Measurements from ENCODE around the gene SPOCD1. TPM values are rescaled to one million over a fixed set of nuclear protein-coding genes. Genes with fewer than 3 reads are reported as not detected.

Gene SPOCD1
- under 1 TPM; 0.14 to 0.84 (median 0.44) TPM for polyA plus RNA-seq (ENCODE audit: insufficient read length in 3 of 3)
- long read RNA-seq, donor 1: 0 reads
- long read RNA-seq, donor 2: 0 reads
- long read RNA-seq, donor 3: 0 reads
- long read RNA-seq, donor 4: 0 reads
- long read RNA-seq, donor 5: 0 reads
- long read RNA-seq, donor 6: 0 reads
- long read RNA-seq, donor 7: 0 reads
- long read RNA-seq, donor 8: 0 reads
- long read RNA-seq, donor 9: 0 reads
- long read RNA-seq, donor 10: 0 reads
- long read RNA-seq, donor 11: 0 reads
- long read RNA-seq, donor 12: 0 reads
- long read RNA-seq, donor 13: 0 reads
- long read RNA-seq, donor 14: 0 reads
- long read RNA-seq, donor 15: 0 reads
- long read RNA-seq, donor 16: 0 reads

- peak; percentile 66 for DNase-seq
Measured at GRCh38 chr1:31815752-31816500, at the start of gene SPOCD1. TSS of gene SPOCD1 (minus strand) at chr1:31816022. CDS start at chr1:31815333, 689 bp downstream.

- DNase-seq: no peak
Measured at GRCh38 chr1:31862071-31862470, 46.2 kb upstream of the SPOCD1 start.

DNA sequence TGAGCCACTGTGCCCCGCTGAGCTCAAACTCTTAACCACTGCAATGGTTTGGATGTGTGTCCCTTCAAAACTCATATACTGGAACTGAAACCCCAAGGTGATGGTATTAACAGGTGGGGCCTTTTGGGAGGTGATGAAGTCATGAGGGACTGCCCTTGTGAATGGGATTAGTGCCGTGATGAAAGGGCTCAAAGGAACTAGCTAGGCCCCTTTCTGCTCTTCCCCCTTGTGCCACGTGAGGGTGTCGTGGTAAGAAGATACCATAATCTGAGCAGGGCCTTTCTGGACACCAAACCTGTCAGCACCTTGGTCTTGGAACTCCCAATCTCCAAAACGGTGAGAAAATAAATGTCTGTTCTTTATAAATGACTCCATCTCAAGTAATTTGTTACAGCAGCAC lies 45.5 kb upstream of the SPOCD1 start:
- no peak for DNase-seq

GRCh38 chr1:31860581-31860980 lies 44.8 kb upstream of the SPOCD1 start:
- no peak for DNase-seq

DNA sequence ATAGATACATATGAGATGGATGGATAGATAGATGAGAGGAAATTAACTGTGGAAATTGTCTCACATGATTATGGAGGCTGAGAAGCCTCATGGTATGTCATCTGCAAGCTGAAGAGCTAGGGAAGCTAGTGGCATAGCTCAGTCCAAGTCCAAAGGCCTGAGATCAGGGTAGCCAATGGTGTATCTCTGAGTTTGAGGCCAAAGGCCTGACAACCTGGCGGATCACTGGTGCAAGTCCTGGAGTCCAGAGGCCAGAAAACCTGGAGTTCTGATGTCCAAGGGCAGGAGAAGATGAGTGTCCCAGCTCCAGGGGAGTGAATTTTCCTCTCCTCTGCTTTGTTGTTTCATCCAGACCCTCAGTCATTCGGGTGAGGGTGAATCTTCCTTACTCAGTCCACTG lies 43.9 kb upstream of the SPOCD1 start:
- no peak for DNase-seq

GRCh38 chr1:31859044-31859443 lies 43.2 kb upstream of the SPOCD1 start:
- DNase-seq: no peak

DNA sequence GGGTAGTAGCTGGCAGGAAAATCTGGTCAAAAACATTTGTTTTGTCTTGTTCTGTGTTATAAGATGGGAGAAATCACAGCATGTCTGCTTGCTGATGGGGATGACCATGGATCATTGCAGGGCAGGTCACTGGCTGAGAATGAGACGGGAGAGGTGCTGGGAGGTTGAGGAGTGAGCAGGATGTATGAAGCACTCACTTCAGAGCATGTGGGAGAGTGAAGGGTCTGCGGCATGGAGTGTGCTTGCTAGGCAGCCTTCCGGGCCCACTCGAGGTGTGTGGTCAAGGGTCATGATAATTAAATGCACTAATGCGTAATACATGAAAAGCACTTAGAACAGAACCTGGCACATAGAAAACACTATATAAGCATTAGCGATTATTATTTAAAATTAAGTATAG lies 42.0 kb upstream of the SPOCD1 start:
- DNase-seq: no peak

- DNase-seq: no peak
Measured at GRCh38 chr1:31856140-31856539, 40.3 kb upstream of the SPOCD1 start.

GRCh38 chr1:31855038-31855845 lies 39.4 kb upstream of the SPOCD1 start:
- DNase-seq: peak; percentile 20

DNA sequence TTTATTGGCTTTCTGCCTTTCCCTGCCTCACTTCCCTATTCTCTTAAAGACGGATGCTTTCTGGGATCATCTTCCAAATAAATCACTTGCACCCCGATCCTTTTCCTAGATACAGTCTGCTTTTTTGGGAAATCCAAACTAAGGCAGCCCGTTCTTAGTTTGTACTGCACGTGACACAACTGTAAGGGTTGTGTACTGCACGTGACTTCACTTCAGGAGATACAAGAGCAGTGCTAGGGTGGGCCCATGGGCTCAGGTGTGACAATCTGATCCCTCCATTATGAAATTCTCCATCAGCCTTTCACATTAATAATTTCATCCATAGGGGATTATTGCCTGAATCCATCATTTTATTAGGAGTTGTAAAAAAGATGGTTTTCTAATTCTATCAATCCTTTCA lies 33.8 kb upstream of the SPOCD1 start:
- no peak for DNase-seq

DNA sequence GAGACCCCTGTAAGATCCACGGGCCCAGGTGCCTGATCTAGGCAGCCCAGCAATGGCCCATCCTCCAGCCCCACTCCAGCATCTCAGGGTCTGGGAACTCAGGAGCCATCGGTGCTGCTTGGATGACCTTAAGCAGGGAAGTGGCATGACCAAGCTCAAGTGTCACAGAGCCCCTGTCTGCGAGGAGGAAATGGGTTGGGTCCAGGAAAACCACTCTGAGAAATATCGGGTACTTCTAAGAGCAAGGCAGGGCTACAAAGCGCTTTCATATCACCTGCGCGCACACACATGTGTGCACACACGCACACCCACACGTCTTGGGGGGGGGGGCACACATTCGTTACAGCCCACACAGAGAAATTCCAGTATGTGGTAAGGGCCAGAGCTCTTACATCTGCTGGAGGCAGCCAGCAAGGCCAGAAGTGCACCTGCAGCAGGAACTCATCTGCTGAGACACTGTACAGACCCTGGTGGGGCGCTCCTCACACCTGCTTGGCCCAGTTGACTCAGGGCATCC lies 32.6 kb upstream of the SPOCD1 start:
- DNase-seq: no peak

DNA sequence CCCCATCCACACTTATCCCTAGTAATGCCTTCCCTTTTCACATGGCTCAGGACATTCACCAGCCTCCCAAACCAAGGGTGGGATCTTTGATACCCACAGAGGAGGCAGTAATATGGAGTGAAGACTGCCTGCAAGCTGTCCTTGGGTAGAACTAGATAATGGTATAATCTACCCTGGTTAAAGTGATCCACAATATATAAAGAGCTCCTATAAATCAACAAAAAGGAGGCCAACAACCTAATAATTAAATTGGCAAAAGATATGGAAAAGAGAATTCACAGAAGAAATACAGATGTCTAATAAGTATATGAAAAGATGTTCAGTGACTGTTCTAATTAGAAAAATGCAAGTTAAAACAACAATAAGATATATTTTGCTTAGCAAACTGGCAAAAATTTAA lies 30.7 kb upstream of the SPOCD1 start:
- no peak for DNase-seq

DNA sequence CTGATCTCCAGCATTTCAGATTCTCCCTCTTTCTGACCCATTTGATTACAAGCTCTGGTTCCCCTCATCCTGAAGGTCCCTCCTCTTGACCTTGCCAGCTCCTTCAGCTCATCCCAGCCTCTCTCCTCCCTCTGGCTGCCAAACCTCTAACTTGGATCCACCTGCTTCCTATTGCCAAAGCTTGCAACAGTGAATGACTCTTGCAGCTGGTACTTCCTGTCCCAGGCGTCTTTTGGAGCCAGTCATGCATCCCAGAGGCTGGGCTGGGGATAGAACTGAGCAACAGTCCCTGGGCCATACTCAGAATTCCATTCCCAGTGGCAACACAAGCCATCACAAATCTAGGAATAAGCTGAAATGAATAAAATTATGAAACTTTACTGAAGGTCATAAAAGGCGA lies 27.7 kb upstream of the SPOCD1 start:
- DNase-seq: no peak

- DNase-seq: no peak
Measured at GRCh38 chr1:31839662-31840343, 24.0 kb upstream of the SPOCD1 start.

GRCh38 chr1:31837451-31838158 lies 21.8 kb upstream of the SPOCD1 start:
- DNase-seq: no peak

DNA sequence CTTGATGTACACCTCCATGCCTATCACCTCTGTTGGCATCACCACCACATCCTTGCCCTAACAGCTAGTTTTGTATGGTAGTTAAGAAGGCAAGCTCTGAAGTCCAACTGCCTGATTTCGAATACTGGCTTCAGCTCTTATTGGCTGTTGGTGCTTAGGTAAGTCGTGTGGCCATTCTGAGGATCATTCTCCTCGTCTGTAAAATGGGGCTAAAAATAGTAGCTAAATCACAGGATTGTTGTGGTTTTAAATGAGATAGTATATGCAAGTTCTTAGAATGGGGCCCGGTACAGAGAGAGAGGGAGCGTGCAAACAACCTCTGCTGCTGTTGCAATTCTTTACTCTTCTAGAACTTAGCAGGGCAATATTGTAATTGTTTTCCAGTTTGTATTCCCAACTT lies 20.8 kb upstream of the SPOCD1 start:
- DNase-seq: no peak

DNA sequence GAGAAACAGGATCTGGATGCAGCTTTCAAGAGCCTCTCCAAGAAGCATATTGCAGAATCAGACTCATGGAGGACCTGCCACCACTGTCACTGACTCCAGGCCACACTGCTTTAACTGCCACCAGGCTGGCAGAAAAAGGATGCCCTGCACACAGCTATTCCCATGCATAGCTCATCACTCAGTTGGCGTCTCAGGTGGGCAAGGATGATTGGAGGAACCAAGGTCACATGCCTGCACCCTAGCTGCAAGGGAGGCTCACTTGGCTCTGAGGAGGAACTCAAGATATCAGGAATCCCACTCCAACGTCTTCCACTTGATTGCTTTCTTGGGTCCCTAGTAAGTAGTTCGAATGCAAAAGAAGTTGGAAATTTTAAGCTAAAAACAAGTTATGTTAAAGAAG lies 19.6 kb upstream of the SPOCD1 start:
- DNase-seq: no peak

DNA sequence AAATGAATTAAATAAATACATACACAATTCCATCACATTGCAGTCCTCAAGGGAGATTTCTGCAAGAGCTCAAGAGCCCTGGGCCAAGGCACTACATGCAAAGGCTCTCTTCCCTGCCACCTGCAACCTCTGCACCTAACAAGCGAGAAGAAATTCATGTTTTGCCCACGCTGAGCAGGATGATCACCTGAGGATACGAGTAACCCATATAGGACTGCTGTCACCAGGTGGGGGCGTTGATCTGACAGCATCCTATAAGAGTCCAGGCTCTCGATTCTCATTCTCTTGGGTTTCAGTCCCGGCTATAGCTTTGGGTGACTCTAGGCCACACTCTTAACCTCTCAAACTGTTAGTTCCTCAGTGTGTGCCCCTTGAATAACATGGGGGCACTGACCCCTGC lies 18.7 kb upstream of the SPOCD1 start:
- DNase-seq: no peak

DNA sequence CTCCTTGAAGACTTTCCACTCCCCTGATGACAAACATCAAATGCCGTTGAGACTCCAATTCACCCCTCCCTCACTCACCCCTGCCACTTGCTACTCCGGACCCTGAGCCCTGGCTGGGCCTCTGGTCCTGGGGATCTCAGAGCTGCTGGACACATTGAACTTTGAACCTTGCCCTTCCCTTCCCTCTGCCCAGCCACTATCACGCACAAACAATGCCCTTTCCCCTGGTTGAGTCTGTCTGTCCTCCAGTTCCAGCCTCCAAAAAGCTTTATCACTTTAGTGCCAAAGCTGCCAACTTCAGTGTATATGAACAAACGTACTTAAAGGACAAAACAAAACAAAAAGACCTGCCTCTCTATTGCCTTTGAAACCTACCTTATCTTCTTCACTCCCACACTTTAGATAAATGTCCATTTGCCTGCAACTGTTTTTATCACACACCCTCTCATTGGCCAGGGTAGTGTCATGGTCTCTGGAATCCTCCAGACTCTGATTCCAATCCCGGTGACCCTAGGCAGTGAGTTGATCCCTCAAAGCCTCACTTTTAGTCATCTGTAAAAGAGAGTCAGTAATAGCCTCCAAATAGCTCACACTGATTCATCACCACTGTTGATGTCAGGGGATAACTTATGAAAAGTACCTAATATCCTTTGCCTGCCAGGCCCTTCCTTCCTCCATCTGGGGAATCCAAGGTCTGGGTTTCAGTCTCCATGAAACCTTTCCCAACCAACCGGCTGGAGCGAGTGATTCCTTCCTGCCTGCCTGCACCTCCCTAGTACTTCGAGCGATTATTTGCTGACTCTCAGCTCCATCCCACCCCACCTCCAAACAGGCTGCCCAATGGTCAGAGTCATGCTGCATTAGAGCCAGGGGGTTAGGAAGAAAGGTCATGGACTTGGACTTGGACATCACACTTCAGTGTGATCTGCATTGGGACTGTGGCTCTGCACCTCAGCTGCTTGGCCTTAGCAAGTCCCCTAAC lies 15.9 kb upstream of the SPOCD1 start:
- no peak for DNase-seq

- DNase-seq: no peak
Measured at GRCh38 chr1:31830511-31830910, 14.7 kb upstream of the SPOCD1 start.
